NCI-H82 (cell line): ENCODE measurements around the gene EIPR1.

Experiments
- DNase-seq: peaks from one replicate; lab custom pipeline; 2025; lab: John Stamatoyannopoulos, UW

The EIPR1 gene

DNA sequence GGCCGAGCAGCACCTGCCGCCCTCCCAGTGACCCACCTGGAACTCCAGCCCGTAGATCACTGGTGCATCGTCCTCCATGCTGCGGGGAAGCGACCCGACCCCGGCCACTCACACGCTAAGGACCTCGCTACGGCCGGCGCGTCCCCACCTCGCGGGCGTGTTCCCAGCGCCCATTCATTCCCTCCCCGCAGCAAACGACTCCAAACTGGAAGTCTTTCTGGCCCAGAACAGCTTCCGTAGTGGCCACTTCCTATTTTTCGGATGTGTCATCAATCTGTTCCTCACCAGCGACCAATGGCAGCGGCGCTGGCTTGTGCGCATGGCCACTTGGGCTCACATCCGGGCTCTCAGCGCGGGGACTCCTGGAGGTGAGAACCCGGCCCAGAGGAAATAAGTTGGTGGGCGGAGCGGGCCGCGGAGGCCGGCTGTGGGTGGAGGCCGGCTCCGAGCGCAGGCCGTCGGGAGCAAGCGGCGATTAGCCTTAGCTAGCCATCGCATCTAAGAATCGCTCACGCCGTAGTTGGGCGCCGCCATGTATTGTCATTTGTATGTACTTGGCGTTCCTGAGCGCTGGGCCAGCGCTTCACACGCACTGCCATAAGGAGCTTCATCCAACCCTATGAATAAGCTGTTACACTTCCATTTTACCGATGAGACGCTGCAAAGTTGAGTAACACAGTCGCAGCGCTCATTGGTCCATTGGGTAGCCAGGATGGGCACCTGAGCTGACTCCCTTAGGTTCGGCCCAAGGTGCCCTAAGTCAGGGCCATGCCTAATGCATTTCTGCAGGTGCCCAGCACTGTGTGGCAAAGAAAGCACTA lies at the start of gene EIPR1:
Gene EIPR1, minus strand, starts transcription at position 207 of the 821 bp plus-strand sequence. Its CDS starts 129 bp downstream, at position 78.
- DNase-seq: peak; percentile 99

GRCh38 chr2:3427272-3427671 lies 49.7 kb upstream of the EIPR1 start:
- no peak for DNase-seq

DNA sequence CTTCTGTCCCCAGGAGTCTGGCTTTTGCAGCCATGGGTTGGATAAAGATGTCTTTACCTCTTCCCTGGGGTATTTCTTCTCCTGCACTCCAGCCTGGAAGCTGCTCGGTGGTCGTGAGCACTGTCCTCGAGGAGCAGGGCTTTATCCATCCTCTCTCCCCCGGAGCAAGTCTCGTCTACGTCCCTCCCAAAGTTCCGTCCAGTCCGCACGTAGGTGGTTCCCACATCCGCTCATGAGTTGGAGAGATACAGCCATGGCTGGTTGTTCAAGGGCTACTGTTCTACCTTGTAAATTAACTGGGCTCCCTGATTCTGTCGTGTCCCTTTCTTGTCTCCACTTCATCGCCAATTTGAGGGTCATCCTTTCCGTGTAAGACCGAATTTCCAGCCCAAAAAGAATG lies 49.0 kb upstream of the EIPR1 start:
- DNase-seq: no peak

GRCh38 chr2:3424171-3424795 lies 46.7 kb upstream of the EIPR1 start:
- DNase-seq: no peak

DNA sequence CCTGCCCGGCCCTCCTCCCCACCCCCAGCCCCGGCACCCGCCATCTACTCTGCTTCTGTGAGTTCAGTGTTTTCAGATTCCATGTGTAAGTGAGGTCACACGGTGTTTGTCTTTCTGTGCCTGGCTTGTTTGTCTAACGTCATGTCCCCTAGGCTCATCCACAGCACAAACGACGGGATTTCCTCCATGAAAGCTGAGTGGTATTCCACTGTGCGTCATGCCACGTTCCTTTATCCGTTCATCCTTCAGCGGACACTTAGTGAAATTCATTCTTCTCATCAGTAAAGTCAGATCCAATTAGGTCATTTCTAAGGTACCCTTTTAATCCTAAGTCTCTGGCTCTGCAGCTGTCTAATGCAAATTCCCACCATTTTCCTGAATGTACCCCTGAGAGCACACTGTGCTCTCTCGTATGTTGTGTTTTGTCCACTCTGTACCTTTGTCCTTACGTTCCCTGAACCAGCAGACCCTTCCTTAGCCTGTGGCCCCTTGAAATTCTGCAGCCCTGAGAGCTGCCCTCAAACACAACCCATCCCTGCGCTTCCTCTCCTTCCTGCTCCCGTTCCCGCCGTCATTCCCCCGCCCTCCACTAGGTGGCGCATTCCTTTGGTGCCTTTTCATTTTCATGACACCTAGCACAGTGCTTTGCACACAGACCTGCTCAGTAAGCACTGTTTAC lies 46.0 kb upstream of the EIPR1 start:
- DNase-seq: peak; percentile 94

- DNase-seq: peak; percentile 36
Observed at GRCh38 chr2:3422161-3422779, 44.7 kb upstream of the EIPR1 start.

- no peak for DNase-seq
Observed at GRCh38 chr2:3421580-3421979, 44.0 kb upstream of the EIPR1 start.

- no peak for DNase-seq
Observed at GRCh38 chr2:3420769-3421397, 43.3 kb upstream of the EIPR1 start.

DNA sequence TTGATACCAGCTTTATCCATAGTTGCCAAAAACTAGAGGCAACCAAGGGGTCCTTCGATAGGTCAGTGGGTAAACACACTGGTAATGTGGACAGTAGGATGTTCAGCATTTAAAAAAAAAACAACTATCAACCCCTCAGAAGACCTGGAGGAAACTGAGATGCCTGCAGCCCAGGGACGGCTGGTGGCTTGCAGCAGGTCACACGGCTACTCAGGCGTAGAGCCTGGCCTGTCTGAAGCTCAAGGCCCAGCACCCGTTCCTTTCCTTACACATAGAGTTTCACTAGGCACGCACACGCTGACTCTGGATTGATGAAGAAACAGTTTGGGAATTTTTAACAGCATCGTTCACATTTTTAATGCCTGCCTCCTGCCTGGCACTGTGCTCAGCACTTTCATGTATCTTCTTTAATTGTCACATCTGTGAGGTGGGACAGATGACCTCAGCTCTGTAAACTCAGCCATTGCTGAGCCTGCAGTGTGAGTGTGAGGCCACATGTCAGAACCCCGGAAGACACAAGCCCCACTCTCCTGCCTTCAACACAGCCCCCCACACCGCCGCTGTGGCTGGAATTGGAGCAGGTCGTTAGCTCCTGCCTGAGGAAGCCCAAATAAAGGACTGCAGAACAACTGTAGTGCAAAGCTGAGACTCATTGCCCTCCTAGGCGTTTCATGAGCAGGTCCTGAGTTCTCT lies 42.6 kb upstream of the EIPR1 start:
- DNase-seq: no peak

DNA sequence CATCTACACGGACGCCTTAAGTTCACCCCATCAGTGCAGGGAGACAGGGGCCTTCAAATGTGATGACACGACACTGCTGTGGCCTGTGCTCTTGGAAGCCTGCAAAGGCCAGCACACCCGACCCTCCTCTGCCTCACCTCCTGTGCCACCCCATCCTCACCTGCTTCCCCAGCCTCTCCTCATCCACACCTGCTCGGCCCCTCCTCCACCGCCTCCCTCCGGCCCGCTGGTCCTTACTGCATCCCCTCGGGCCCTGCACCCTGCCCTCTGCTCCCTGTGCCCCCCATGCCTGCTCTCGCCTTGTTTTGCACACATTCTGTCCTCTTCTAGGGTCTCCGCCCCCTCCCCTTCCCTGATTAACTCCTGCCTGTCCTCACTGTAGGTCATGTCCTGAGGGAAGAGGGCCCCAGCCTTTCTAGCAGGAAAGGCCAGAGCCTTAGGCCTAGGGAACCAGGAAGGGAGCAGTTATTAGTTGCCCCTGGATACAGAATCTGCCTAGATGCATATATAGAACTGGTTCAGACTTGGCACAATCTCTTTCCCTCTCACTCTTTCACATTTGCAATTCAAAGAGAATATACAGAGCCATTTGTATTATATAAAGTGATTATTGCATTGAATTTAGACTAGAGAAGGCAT lies 41.3 kb upstream of the EIPR1 start:
- DNase-seq: no peak

- DNase-seq: no peak
Observed at GRCh38 chr2:3414133-3414860, 36.7 kb upstream of the EIPR1 start.

- DNase-seq: no peak
Observed at GRCh38 chr2:3413697-3414096, 36.1 kb upstream of the EIPR1 start.

GRCh38 chr2:3411103-3411502 lies 33.5 kb upstream of the EIPR1 start:
- DNase-seq: no peak

GRCh38 chr2:3409627-3410170 lies 32.1 kb upstream of the EIPR1 start:
- DNase-seq: no peak

DNA sequence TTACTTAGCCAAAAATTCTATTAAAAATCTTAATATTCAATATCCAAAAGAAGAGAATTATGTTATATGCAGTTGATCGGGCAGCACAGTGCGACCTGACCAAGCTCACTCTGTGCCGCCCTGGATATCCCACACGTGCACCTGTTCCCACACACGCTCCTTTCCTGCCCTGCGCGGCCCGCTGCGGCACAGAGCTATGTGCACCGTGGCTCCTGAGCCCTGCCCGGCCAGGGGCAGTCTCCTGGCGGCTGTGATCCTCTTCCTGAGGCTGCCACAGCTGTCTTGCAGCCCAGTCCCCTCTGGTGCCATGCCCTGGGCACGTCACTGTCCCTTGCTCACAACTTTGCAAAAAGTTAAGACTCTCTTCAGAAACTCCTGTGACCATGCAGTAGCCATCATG lies 31.2 kb upstream of the EIPR1 start:
- DNase-seq: no peak

DNA sequence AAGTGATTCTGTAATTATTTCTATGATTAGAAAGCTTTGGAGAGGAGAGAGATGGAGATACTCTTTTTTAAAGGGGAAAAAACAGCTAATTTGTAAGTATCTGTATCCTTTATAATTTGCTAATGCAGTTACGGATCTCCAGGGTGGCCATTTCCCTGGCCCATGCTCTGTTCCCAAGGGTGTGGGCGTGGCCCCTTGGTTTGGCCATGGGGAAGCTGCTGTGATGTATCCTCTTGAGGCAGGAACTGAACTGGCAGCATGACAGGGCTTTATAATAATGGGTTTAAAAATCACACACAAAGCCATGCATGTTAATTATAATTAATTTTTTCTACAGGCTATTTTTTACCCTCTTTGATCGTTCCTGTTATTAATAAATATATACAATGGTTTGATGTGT lies 28.9 kb upstream of the EIPR1 start:
- DNase-seq: no peak

- no peak for DNase-seq
Observed at GRCh38 chr2:3405876-3406275, 28.3 kb upstream of the EIPR1 start.

GRCh38 chr2:3405307-3405706 lies 27.7 kb upstream of the EIPR1 start:
- no peak for DNase-seq

DNA sequence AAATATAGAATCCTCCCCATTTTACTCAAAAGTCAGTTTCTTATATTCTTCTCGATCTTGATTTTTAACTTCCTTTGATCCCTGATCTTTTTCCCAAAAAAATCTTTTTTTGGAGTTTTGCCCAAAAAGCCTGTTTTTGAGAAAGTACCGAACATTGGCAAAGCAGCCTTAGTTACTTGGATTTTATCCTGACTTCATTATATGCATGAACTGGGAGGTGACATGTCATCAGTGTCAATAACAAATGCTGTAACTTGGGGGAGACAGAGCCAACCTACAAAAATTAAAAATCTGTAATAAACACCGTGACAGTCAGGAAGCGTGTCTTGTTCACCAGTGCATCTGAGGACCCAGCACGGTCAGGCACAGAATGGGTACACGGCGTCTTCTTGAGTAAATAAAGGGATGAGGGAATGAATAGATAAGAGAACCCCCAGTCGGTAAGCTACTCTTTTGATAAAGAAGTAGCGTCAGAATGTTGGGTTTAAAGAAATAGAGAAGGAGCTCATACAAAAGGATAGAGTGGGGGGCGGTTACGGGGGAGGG lies 26.8 kb upstream of the EIPR1 start:
- no peak for DNase-seq
